ENCODE data around the gene ICOS.

Gene ICOS

GRCh38 chr2:203936535-203936934 lies at the start of gene ICOS:
ICOS (plus strand) TSS chr2:203936763; CDS start chr2:203936815, 52 bp downstream.
- no peak for DNase-seq (ENCODE audit: low read depth in 2 of 2)

GRCh38 chr2:203887677-203888076 lies 48.9 kb upstream of the ICOS start:
- DNase-seq (ENCODE audit: low read depth in 2 of 2): no peak

GRCh38 chr2:203889542-203889941 lies 47.0 kb upstream of the ICOS start:
- no peak for DNase-seq (ENCODE audit: low read depth in 2 of 2)

GRCh38 chr2:203889944-203890343 lies 46.6 kb upstream of the ICOS start:
- no peak for DNase-seq (ENCODE audit: low read depth in 2 of 2)

GRCh38 chr2:203890733-203891132 lies 45.8 kb upstream of the ICOS start:
- no peak for DNase-seq (ENCODE audit: low read depth in 2 of 2)

- DNase-seq (ENCODE audit: low read depth in 2 of 2): no peak
Observed at GRCh38 chr2:203891474-203891873, 45.1 kb upstream of the ICOS start.

- DNase-seq (ENCODE audit: low read depth in 2 of 2): no peak
Observed at GRCh38 chr2:203892207-203892606, 44.4 kb upstream of the ICOS start.

GRCh38 chr2:203893401-203893800 lies 43.2 kb upstream of the ICOS start:
- DNase-seq (ENCODE audit: low read depth in 2 of 2): no peak

GRCh38 chr2:203893840-203894239 lies 42.7 kb upstream of the ICOS start:
- no peak for DNase-seq (ENCODE audit: low read depth in 2 of 2)

- no peak for DNase-seq (ENCODE audit: low read depth in 2 of 2)
Observed at GRCh38 chr2:203894262-203894661, 42.3 kb upstream of the ICOS start.

GRCh38 chr2:203897544-203897943 lies 39.0 kb upstream of the ICOS start:
- DNase-seq (ENCODE audit: low read depth in 2 of 2): no peak

- no peak for DNase-seq (ENCODE audit: low read depth in 2 of 2)
Observed at GRCh38 chr2:203898657-203899056, 37.9 kb upstream of the ICOS start.

- DNase-seq (ENCODE audit: low read depth in 2 of 2): no peak
Observed at GRCh38 chr2:203900253-203900652, 36.3 kb upstream of the ICOS start.

- no peak for DNase-seq (ENCODE audit: low read depth in 2 of 2)
Observed at GRCh38 chr2:203904022-203904421, 32.5 kb upstream of the ICOS start.

GRCh38 chr2:203905656-203906055 lies 30.9 kb upstream of the ICOS start:
- no peak for DNase-seq (ENCODE audit: low read depth in 2 of 2)

GRCh38 chr2:203908066-203908796 lies 28.3 kb upstream of the ICOS start:
- DNase-seq (ENCODE audit: low read depth in 2 of 2): no peak

GRCh38 chr2:203908797-203909185 lies 27.8 kb upstream of the ICOS start:
- DNase-seq (ENCODE audit: low read depth in 2 of 2): no peak

- DNase-seq (ENCODE audit: low read depth in 2 of 2): no peak
Observed at GRCh38 chr2:203909261-203909967, 27.1 kb upstream of the ICOS start.

GRCh38 chr2:203909974-203910373 lies 26.6 kb upstream of the ICOS start:
- no peak for DNase-seq (ENCODE audit: low read depth in 2 of 2)

- no peak for DNase-seq (ENCODE audit: low read depth in 2 of 2)
Observed at GRCh38 chr2:203913947-203914346, 22.6 kb upstream of the ICOS start.

GRCh38 chr2:203914546-203915182 lies 21.9 kb upstream of the ICOS start:
- no peak for DNase-seq (ENCODE audit: low read depth in 2 of 2)

- DNase-seq (ENCODE audit: low read depth in 2 of 2): no peak
Observed at GRCh38 chr2:203915256-203915655, 21.3 kb upstream of the ICOS start.

GRCh38 chr2:203916756-203917155 lies 19.8 kb upstream of the ICOS start:
- DNase-seq (ENCODE audit: low read depth in 2 of 2): no peak

All from stimulated activated CD8-positive, alpha-beta memory T cell treated with anti-CD3 and anti-CD28 coated beads, Interleukin-2, amount 100 ng/mL, for 48 hours (primary cell).